Ascending aorta (tissue), 2 donors: Measurements from ENCODE around the gene CKAP4. TPM values are rescaled to one million over a fixed set of nuclear protein-coding genes. Genes with fewer than 3 reads are reported as not detected.

Experiments used
- DNase-seq, 2 donors: peaks; one replicate each; pipeline ENCODE4 v3.0.0-alpha.2; 2019; ENCODE audit warnings: low spot score in 2 of 2
- H3K27ac ChIP-seq, 2 donors: fragments of 200-600 bp; sonication (generic); one replicate each; pipeline ENCODE4 v1.5.1; 2016 to 2017; ENCODE audit warnings: mild to moderate bottlenecking in 1 of 2
- H3K27me3 ChIP-seq: fragments of 200-600 bp; sonication (generic); one replicate; pipeline ENCODE4 v1.5.1; 2017
- H3K36me3 ChIP-seq, 2 donors: fragments of 200-600 bp; sonication (generic); one replicate each; pipeline ENCODE4 v1.5.1; 2016
- H3K4me1 ChIP-seq, 2 donors: fragments of 200-600 bp; sonication (generic); one replicate each; pipeline ENCODE4 v1.5.1; 2016 to 2017; ENCODE audit warnings: mild to moderate bottlenecking in 1 of 2
- H3K4me3 ChIP-seq, 2 donors: fragments of 200-600 bp; sonication (generic); one replicate each; pipeline ENCODE4 v1.5.1; 2016 to 2017; ENCODE audit warnings: mild to moderate bottlenecking in 1 of 2
- H3K9me3 ChIP-seq, 2 donors: fragments of 200-600 bp; sonication (generic); one replicate each; pipeline ENCODE4 v1.5.1; 2016
- CTCF ChIP-seq, 3 experiments: fragments of 200-600 bp in 2 of 3; fragments of 450-650 bp in 1 of 3; sonication (generic) in 2 of 3; IDR thresholded peaks; one replicate each; pipeline ENCODE4 v1.5.1; 2016 to 2019; ENCODE audit warnings: antibody characterized with exemption in 3 of 3, mild to moderate bottlenecking in 1 of 3, moderate library complexity in 1 of 3
- intact Hi-C: fragments of 100-400 bp; cut with DNase I; formaldehyde crosslinking; loops from one replicate; pipeline ENCODE4 v1.15.1; 2023
- total RNA-seq: library from RNA; depleted of rRNA; stranded (reverse); fragments of >200 nt; gene quantifications from one replicate; pipeline ENCODE4 v1.1.0, GENCODE V29; 2016

Gene CKAP4
- total RNA-seq, 1 donor from 2014 or later = 116 TPM

DNA sequence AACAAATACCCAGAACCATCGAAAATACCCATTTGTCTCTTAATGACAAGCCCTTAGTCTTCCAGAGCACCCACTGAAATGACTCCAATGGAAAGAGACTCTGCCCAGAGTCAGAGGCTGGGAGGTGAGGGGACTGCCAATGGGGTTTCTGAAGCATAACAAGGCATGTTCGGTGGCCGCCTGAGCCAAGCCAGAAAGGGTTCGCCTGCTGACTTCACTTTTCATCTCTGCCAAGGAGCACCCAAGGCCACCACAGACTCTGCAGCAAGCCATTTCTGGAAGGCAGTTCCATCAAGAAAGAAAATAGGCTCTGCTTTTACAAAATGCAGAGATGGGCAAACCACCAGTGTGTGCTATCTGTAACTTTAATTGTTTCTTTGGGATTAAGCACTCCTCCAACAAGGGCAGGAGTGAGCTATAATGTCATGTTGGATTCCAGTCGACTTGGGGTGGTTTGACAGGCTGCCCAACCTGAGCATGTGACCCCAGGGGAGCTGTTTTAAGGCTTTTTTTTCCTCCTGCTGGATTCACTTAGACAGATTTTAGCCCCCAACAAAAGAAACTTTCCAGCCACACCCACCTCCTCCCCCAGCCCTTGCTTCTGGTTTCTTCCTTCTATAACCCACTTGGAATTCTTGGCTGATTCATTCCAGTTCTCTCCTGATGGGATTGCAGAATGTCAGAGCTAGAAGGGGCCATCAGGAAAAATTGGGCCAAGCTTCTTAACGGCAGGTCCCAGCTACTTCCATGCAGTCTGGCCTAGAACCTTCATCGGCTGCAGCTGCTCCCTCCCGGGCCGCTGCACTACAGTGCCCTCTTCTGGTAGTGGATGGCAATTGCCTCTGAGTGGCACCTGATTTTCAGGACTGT is 24.1 kb downstream of the CKAP4 start:
- Histone ChIP-seq H3K27ac (no peak overlapping the region), H3K4me1 (peaks cover 0 to 4% of the 10 kb centered on the region in 2 donors), H3K36me3 (no peaks in the 10 kb centered on the region), H3K9me3 (no peaks in the 10 kb centered on the region), H3K4me3 (no peak overlapping the region), H3K27me3 (no peaks in the 10 kb centered on the region)
- intact Hi-C loops = loop anchor here (1.0 to 5.0 kb wide), 2 partner anchors 516 to 803 kb away; no protein-coding TSS in a partner anchor
- peak in 1 of 2 donors; percentile 76 for DNase-seq
- peak; percentile 81 to 97 (median 91) for TF ChIP-seq CTCF (IDR thresholded peaks at IDR 0.05)

- Histone ChIP-seq H3K36me3 (no peaks in the 10 kb centered on the region), H3K4me1 (peaks cover 0 to 4% of the 10 kb centered on the region in 2 donors), H3K4me3 (no peak overlapping the region), H3K27me3 (no peaks in the 10 kb centered on the region), H3K9me3 (peaks cover 0 to 16% of the 10 kb centered on the region in 2 donors), H3K27ac (no peak overlapping the region)
- DNase-seq = no peak
- intact Hi-C loops = loop anchor here (5.0 kb wide), 1 partner anchor 513 kb away; no protein-coding TSS in a partner anchor
- TF ChIP-seq CTCF (IDR thresholded peaks at IDR 0.05) = no peak
These were observed 27.3 kb downstream of the CKAP4 start for GRCh38 chr12:106220536-106220935.

- H3K36me3 ChIP-seq = no peaks in the 10 kb centered on the region
- no peak for DNase-seq
- TF ChIP-seq CTCF (IDR thresholded peaks at IDR 0.05) = no peak
- no peaks in the 10 kb centered on the region for H3K27me3 ChIP-seq
- peaks cover 0 to 4% of the 10 kb centered on the region in 2 donors for H3K4me1 ChIP-seq
- peaks cover 0 to 16% of the 10 kb centered on the region in 2 donors for H3K9me3 ChIP-seq
- intact Hi-C loops = no loop called here
- H3K27ac ChIP-seq = no peak overlapping the region
- no peak overlapping the region for H3K4me3 ChIP-seq
These were observed 28.8 kb downstream of the CKAP4 start for GRCh38 chr12:106219043-106219442.

GRCh38 chr12:106217706-106218105 is 30.1 kb downstream of the CKAP4 start:
- no peak overlapping the region for H3K27ac ChIP-seq
- H3K36me3 ChIP-seq = no peaks in the 10 kb centered on the region
- no peak for TF ChIP-seq CTCF (IDR thresholded peaks at IDR 0.05)
- DNase-seq = no peak
- no peaks in the 10 kb centered on the region for H3K27me3 ChIP-seq
- H3K4me3 ChIP-seq = no peak overlapping the region
- no peaks in the 10 kb centered on the region for H3K4me1 ChIP-seq
- peaks cover 0 to 16% of the 10 kb centered on the region in 2 donors for H3K9me3 ChIP-seq
- intact Hi-C loops = no loop called here

DNA sequence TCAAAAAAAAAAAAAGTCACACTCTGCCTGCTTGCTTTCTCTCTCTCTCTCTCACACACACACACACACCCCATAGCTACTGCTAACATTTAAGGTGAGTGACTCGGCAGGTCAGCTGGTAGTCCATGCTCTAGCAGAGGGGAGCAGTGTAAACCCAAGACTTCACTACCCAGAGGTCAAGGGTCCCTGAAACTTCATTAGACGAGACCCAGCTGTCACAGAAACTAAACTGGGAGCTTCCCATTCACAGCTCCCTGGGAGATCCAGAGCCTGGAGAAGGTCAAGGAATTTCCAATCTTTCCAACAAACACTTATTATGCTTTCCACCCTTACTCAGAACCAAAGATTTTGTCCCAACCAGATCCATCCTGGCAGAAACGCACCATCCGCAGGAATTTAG is 33.2 kb downstream of the CKAP4 start:
- Histone ChIP-seq H3K9me3 (peaks cover 0 to 16% of the 10 kb centered on the region in 2 donors), H3K27me3 (no peaks in the 10 kb centered on the region), H3K27ac (no peak overlapping the region), H3K36me3 (no peaks in the 10 kb centered on the region), H3K4me3 (no peak overlapping the region), H3K4me1 (no peaks in the 10 kb centered on the region)
- intact Hi-C loops = no loop called here
- no peak for TF ChIP-seq CTCF (IDR thresholded peaks at IDR 0.05)
- DNase-seq = no peak
